KG1 (cell line): ENCODE data around the gene ARHGEF4.
"Not testable (repeated sequence)": the region's sequence is repeated elsewhere in the genome, so short reads cannot be mapped to it uniquely, and the experiment has no call there.

Experiments
- DNase-seq: peaks from one replicate; lab custom pipeline; 2025; lab: John Stamatoyannopoulos, UW

Gene ARHGEF4

DNA sequence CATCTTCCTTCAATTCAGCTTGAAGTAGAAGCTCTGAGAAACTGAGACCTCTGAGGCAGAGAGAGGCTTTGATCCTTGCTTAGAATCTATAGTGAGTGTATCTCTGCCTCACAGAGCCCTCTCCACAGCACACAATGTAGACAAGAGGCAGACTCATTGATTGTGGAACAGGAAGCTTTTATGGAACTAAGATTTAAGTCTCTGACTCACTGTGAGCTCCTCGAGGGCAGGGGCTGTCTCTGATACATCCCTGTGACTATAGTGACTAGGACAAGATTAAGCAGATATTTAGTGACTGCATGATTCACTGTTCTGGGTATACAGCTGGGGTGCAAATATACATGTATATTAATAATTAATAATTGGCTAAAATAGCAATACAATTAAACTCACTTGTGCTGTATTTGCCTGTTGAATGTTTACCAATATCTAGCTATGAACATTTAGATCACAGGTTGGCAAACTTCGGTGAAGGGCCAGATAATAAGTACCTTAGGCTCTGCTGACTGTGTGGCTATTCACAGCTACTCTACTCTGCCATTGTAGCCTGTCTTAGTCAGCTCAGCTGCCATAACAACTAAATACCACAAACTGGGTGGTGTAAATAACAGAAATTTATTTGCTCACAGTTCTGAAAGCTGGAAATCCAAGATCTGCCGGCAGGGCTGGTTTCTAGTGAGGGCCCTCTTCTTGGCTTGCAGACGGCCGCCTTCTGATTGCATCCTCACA lies 54.4 kb downstream of the ARHGEF4 start:
- DNase-seq = no peak

DNA sequence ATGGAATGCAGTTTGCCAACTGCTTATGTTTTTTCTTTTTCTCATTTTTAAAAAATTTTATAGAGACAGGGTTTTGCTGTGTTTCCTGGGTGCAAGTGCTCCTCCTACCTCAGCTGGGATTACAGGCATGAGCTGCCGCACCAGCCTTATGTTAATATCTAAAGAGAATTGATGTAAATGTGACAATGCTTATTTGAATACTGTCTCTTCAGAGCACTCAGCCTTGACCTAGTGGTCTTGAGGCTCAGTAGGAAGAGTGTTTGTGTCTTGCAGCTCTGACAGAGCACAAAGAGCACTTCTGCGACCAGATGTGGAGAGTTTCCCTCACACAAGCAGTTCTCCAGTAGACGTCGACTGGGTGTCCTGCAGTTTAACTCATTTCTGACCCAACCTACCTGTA lies 55.3 kb downstream of the ARHGEF4 start:
- no peak for DNase-seq

GRCh38 chr2:130892793-130893785 lies 56.4 kb downstream of the ARHGEF4 start:
- no peak for DNase-seq

DNA sequence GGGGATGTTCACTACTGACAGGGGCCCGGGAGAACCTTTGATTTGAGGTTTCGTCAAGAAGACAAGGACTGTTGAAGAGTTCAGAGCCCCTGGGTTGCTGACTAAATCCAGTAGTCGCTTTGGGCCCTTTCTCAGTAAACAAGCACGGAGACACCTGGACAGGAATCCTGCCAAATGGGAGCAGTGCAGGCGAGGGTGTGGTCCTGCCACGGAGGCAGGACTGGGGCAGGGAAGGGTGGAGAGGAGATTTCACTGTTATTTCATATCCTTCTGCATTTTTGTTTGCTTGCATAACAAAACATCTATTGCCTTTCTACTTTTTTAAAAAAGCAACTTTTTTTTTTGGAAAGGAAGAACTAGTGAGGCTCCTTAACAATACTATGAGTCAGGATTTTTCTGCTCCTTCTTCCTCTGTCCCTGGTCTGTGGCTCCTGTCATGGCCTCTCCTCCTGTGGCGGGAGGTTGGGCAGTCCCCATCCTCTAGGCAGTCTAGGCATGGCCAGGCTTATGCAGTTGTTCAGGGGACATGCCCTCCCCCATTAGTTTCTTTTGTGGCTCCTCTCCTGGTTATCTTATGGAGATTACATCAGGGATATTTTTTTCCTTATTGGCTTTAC lies 57.7 kb downstream of the ARHGEF4 start:
- no peak for DNase-seq

- no peak for DNase-seq
Observed at GRCh38 chr2:130896813-130897212, 60.1 kb downstream of the ARHGEF4 start.

DNA sequence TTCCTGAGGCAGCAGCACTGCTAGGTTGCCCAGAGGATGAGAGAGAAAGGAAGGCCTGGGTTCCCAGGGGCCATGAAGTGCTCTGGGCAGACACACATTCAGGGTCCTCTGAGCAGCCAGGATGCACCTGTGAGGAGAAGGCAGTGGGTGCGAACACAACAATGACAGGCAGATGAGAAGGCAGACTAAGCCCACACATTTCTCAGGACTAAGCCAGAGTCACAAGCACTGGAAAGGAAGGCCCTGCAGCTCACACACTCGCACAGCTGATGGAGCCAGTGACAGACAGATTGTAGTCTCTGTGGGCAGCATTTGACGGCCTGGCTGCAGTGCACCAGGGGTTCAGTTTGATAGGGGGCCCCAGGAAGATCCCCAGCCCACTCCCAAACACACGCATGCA lies 61.8 kb downstream of the ARHGEF4 start:
- DNase-seq = no peak

DNA sequence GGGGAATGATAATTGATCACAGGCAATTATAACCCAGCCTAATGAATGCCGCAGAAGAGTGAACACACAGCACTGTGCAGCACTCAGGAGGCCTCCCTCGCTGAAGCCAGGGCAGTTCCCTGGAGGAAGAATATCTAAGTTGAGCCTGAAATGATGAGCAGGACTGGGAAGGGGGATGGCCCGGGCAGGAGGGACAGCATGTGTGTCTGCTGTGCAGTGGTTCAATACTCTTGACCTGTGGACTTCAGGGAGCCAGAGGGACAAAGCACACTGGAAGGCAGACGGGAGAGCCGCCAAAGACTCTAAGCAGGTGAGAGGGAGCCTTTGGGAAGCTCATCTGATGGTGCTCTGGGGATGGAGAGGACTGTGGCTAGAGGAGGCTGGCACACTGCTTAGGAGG lies 62.6 kb downstream of the ARHGEF4 start:
- no peak for DNase-seq

GRCh38 chr2:130901061-130901460 lies 64.3 kb downstream of the ARHGEF4 start:
- no peak for DNase-seq

- DNase-seq = not testable (repeated sequence)
Observed at GRCh38 chr2:130901626-130902025, 64.9 kb downstream of the ARHGEF4 start.

GRCh38 chr2:130908832-130909231 lies 72.1 kb downstream of the ARHGEF4 start:
- no peak for DNase-seq

GRCh38 chr2:130910931-130911330 lies 74.2 kb downstream of the ARHGEF4 start:
- DNase-seq = no peak

- no peak for DNase-seq
Observed at GRCh38 chr2:130911482-130911881, 74.8 kb downstream of the ARHGEF4 start.

DNA sequence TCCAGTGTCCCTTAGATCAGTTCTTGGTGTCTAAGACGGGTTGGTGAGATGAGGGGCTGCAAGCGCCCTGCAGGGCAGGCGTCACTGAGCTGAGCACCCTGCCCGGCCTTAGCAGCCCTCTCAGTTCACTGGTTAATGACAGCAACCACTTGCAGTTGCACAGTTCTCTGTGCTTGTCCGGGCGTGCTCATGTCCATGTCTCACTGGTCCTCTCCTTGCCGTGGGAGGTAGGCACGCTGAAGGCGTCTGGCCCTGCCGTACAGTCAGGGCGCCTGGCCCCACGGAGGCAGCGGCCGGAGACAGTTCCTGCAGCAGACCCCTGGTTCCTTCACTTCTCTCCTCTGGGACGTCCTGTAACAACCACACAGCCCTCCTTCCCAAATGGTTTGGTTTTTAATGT lies 75.3 kb downstream of the ARHGEF4 start:
- no peak for DNase-seq

DNA sequence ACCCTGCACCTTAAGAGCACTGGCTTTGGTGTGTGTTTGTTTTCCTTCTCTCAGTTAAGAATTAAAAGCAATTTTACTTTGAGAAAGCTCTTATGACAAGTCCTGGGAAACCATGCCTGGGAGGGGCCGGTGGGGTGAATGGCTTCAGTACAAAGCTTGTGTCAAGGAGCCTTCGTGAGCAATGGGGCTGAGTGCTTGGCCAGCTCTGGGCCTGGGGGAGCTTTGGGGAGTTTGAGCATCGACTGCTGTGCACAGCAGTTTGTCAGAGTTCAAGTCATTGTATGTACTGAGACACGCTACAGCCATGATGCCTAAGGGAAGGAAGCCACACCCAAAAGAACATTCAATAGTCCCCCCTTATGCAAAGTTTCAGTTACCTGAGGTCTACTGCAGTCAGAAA lies 75.8 kb downstream of the ARHGEF4 start:
- DNase-seq = no peak

DNA sequence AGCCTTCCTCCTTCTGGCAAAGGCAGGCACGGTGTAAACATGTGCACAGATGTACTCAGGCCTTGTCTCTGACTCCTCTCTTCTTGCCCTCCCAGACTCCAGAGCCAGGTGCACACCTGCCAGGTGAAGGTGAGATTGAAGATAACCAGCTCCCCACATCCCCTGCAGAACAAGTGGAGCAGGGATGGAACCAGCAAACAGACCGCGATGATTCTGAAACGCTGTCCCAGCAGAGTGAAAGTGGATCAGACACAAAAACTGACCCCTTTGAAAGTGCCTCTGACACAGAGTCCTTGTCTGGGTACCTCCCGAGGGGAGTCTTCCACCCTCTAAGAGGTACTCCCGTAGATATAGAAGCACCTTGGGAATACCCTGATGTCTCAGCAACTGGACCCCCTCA lies 77.2 kb downstream of the ARHGEF4 start:
- no peak for DNase-seq

GRCh38 chr2:130915149-130915548 lies 78.4 kb downstream of the ARHGEF4 start:
- no peak for DNase-seq

- no peak for DNase-seq
Observed at GRCh38 chr2:130915595-130916437, 79.1 kb downstream of the ARHGEF4 start.

DNA sequence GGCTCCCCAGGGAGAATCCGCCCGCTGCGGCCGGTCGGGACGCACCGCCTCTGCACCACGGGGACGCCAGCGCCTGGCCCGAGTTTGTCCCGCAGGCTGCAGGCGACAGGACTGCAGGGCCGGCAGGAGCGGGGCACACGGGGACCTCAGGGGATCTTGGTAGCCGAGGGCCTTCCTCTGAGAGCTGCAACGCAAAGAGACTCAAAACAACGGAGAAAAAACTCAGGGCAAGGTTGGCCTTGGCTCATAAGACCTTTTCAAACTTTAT lies 79.7 kb downstream of the ARHGEF4 start:
- no peak for DNase-seq

DNA sequence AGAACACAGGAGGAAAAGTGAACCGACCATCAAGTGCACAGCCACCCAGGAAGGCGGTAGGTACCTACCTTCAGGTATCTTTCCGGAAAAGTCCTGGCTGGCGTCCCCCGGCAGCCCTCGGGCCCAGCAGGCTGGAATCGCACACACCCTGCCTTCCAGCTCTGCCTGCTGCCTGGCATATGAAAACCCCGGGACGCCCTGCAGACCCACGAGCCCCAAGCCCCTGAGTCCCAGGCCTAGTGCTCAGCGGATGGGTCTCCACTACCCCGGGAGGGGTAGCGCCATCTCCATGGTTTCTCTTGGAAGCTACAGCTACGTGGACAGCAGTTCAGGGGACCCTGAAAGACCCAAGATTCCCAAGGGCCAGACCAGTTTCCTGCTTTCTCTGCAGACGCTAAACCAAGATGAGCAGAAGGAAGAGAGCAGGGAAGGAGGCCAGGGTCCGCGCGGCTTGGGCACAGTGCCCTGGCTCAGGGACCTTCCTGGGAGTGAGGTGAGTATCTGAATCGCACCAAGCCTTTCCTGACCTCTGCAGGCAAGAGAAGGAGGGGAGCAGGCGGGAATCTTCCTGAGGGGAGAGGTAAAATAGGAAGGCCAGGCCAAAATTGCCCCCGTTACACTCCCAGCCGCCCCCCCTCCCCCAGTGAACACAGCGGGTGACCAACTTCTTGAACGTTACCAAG lies 80.4 kb downstream of the ARHGEF4 start:
- no peak for DNase-seq

GRCh38 chr2:130918393-130918792 lies 81.7 kb downstream of the ARHGEF4 start:
- DNase-seq = no peak

DNA sequence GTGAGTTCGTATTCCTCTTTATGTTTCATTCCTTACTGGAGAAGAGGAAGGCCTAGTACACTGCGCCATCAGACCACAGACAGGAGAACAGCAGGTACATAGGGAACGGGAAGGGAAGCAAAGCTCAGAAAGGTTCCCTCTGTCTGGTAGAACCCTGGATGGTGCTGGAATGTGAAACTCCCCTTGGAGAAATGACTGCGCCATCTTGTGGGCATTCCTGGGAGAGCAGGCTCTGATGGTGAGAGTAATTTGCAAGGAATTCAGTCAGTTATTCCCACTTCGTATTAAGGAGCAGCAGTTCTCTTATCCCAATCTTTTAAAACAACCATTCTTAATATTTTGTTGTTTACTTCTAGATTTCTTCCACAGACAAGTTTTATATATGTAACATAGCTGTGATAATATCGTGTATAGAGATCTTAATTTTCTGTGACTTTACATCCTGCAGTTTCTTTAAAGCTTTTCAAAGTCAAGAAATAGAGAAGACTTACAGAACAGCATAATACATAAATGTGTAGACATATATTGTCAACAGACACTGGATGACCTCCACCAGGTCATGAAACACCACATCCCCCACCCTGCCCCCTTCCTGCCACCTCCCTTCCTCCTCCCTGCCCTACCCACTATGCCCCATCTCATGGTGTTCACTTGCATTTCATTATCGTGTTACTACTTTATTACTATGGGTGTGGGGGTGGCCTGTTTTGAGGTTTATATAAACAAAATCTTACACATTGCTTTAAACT lies 83.9 kb downstream of the ARHGEF4 start:
- DNase-seq = peak; percentile 23
